ENCODE measurements around the gene ALDH4A1.
"Not testable (repeated sequence)": the region's sequence is repeated elsewhere in the genome, so short reads cannot be mapped to it uniquely, and the experiment has no call there.

Gene ALDH4A1

GRCh38 chr1:18893120-18893519 lies 9.2 kb downstream of the ALDH4A1 start:
- DNase-seq, result no peak

- not testable (repeated sequence) for DNase-seq
These were observed 10.5 kb downstream of the ALDH4A1 start for GRCh38 chr1:18891858-18892257.

GRCh38 chr1:18891426-18891780 lies 11.0 kb downstream of the ALDH4A1 start:
- no peak for DNase-seq

GRCh38 chr1:18890706-18891425 lies 11.5 kb downstream of the ALDH4A1 start:
- DNase-seq, result no peak

GRCh38 chr1:18886003-18886335 lies 16.4 kb downstream of the ALDH4A1 start:
- no peak for DNase-seq

GRCh38 chr1:18885311-18886002 lies 16.9 kb downstream of the ALDH4A1 start:
- DNase-seq, result no peak

- no peak for DNase-seq
These were observed 17.6 kb downstream of the ALDH4A1 start for GRCh38 chr1:18884727-18885126.

GRCh38 chr1:18884419-18884717 lies 18.0 kb downstream of the ALDH4A1 start:
- no peak for DNase-seq

- DNase-seq, result peak; percentile 56
These were observed 18.5 kb downstream of the ALDH4A1 start for GRCh38 chr1:18883636-18884418.

GRCh38 chr1:18883079-18883478 lies 19.3 kb downstream of the ALDH4A1 start:
- DNase-seq, result no peak

GRCh38 chr1:18882486-18882885 lies 19.9 kb downstream of the ALDH4A1 start:
- DNase-seq, result no peak

GRCh38 chr1:18881642-18882431 lies 20.5 kb downstream of the ALDH4A1 start:
- DNase-seq, result no peak

- DNase-seq, result no peak
These were observed 21.2 kb downstream of the ALDH4A1 start for GRCh38 chr1:18881164-18881563.

- DNase-seq, result no peak
These were observed 21.8 kb downstream of the ALDH4A1 start for GRCh38 chr1:18880585-18880984.

- DNase-seq, result no peak
These were observed 22.5 kb downstream of the ALDH4A1 start for GRCh38 chr1:18879791-18880309.

GRCh38 chr1:18879215-18879790 lies 23.1 kb downstream of the ALDH4A1 start:
- no peak for DNase-seq

GRCh38 chr1:18878538-18879214 lies 23.7 kb downstream of the ALDH4A1 start:
- no peak for DNase-seq

- DNase-seq, result no peak
These were observed 25.1 kb downstream of the ALDH4A1 start for GRCh38 chr1:18877282-18877681.

GRCh38 chr1:18876210-18876609 lies 26.1 kb downstream of the ALDH4A1 start:
- DNase-seq, result no peak

GRCh38 chr1:18875796-18876128 lies 26.6 kb downstream of the ALDH4A1 start:
- DNase-seq, result no peak

GRCh38 chr1:18875107-18875795 lies 27.1 kb downstream of the ALDH4A1 start:
- DNase-seq, result peak; percentile 37

- DNase-seq, result no peak
These were observed 27.8 kb downstream of the ALDH4A1 start for GRCh38 chr1:18874600-18874999.

Data from activated effector memory CD4-positive, alpha-beta T cell treated with Interleukin-2 at 50 U/mL for 16 hours (primary cell).